Endometrium (tissue), 2 donors: ENCODE results near the gene JARID2.

Experiments used
- FAIRE-seq: peaks from 2 replicates; lab custom pipeline; 2012; peaks lifted over from hg19 to GRCh38; lab: Jason Lieb, UNC
- donor health status: control.
- donor health status: control.

The JARID2 gene

DNA sequence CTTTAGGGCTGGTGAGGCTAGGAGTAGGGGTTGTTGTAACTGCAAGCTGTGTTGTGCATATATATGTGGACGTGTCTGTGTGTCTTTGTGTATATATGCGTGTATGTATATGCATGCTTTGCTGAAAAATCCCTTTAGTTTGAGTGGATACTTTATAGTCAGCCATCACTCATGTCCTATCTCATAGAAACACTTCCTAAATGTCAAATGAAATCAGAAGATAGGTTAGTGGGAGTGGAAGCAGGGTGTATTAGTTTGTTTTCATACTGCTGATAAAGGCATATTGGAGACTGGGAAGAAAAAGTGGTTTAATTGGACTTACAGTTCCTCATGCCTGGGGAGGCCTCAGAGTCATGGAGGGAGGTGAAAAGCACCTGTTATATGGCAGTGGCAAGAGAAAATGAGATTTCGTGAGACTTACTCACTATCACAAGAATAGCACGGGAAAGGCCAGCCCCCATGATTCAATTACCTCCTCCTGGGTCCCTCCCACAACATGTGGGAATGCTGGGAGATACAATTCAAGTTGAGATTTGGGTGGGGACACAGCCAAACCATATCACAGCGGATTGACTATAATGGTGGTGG is 131.1 kb downstream of the JARID2 start:
- no peak for FAIRE-seq

GRCh38 chr6:15378272-15378671 is 132.4 kb downstream of the JARID2 start:
- FAIRE-seq = no peak

GRCh38 chr6:15378866-15379265 is 133.0 kb downstream of the JARID2 start:
- FAIRE-seq = no peak

- FAIRE-seq = no peak
These were observed 134.5 kb downstream of the JARID2 start for GRCh38 chr6:15380351-15380750.

DNA sequence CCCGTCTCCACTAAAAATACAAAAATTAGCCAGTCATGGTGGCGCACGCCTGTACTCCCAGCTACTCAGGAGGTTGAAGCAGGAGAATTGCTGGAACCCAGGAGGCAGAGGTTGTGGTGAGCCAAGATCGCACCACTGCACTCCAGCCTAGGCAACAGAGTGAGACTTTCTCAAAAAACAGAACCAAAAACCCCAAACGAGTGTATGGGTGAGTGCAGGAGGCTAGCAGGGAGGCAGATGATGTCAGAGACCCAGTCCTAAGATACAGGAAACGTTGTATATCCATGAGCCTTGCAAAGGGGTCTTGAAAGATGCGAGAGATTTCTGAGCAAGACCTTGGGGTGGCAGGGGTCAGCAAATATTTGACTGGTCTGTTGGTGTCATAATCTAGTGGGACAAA is 136.2 kb downstream of the JARID2 start:
- FAIRE-seq = no peak

DNA sequence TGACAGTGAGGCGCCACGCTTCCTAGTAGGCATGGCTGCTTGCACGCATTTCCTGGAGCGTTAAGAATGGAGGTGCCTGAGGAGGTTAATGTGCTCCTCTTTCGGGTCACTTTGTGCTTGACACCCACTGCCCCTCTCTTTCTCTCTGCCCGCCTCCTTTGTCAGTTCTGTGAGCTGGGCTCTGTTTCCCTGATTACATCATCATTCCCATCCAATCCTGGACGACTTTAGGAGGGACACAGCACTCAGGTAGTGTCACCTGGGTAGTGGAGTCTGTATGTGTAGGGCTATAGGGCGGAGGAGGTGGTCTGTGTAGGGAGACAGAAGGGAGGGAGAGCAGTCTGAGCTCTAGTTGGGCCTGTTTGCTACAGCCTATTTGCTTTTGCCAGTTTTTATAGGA is 136.8 kb downstream of the JARID2 start:
- no peak for FAIRE-seq

DNA sequence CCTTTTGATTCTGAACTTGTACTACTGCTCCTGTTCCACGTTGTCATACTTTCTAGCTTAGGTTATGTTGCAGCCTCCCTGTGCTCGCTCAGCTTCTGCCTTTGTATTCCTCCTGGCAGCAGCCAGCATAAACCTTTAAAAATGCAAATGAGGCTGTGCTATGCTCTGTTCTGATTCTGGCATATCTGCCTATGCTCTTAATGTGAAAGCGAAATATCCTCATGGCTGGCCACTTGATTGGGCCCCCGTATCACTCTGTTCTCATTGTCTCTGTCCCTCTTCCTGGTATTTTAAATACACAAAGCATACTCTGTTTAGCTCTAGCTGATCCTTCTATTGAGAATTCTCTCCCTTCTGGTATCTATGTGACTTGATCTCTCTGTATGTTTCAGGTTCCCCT is 139.0 kb downstream of the JARID2 start:
- no peak for FAIRE-seq

- FAIRE-seq = no peak
These were observed 139.7 kb downstream of the JARID2 start for GRCh38 chr6:15385521-15385920.

DNA sequence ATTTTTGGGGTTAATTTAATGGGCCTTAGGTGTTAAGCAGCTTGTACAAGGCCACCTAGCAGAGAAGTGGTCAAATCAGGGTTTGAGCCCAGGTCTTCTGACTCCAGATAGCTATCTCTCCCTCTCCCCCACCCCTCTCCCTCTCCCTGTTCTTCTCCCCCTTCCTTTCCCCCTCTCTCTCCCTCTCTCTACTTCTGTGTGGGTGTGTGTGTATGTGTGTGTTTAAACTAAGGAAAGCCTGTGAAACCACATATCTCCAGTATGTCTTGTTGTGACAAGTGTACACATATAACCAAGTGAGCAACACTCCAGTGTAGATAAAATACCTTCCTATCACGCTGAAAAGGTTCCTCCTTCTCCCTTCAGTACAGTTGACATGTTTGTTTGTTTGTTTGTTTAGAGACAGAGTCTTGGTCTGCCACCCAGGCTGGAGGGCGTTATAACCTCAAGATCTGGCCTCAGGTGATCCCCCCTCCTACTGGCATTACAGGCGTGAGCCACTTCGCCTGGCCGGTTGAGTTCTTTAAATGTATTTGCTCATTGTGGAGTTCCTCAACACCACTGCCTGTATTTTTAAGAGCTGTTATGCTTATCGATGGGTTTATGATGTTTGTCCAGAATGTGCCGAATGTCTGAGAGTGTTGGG is 140.4 kb downstream of the JARID2 start:
- FAIRE-seq = no peak

GRCh38 chr6:15386756-15387112 is 140.9 kb downstream of the JARID2 start:
- no peak for FAIRE-seq

DNA sequence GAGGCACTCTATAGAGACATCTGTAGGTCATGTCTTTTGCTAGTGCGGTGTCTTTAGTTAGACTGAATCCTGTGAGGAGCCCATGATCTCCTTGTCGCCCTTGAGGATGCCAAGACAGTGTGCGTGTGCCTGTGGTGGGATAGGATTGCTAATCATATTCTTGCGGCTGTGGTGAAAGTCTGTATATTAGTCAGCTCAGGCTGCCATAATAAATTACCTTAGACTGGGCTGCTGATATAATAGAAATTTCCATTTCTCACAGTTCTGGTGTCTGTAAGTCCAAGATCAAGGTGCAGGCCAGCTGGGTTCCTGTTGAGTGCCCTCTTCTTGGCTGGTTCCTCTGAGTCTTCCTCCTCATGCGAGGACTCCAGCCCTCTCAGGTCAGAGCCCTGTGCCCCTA is 141.2 kb downstream of the JARID2 start:
- FAIRE-seq = no peak

GRCh38 chr6:15389084-15389764 is 143.4 kb downstream of the JARID2 start:
- no peak for FAIRE-seq

GRCh38 chr6:15389765-15390723 is 144.2 kb downstream of the JARID2 start:
- FAIRE-seq = no peak

DNA sequence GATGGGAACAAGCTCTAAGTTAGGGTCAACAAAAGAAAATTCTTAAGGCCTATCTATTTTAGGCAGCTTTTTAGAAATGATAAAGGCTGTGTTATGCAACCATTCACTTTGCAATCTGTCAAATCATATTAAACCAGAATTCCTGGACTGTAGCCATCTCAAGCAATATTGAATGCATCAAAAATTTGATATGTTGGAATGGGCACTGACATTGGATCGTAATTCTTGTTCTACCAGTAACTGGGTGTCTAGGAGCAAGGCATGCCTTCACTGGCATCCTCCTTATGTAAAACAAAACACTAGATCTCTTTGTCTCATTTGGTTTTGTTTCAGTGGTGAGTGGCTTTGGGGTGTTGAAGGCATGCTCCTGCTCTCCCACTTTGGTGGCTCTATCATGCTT is 145.6 kb downstream of the JARID2 start:
- FAIRE-seq = no peak

- FAIRE-seq = no peak
These were observed 146.3 kb downstream of the JARID2 start for GRCh38 chr6:15392182-15392581.

- FAIRE-seq = no peak
These were observed 147.7 kb downstream of the JARID2 start for GRCh38 chr6:15393605-15394004.

DNA sequence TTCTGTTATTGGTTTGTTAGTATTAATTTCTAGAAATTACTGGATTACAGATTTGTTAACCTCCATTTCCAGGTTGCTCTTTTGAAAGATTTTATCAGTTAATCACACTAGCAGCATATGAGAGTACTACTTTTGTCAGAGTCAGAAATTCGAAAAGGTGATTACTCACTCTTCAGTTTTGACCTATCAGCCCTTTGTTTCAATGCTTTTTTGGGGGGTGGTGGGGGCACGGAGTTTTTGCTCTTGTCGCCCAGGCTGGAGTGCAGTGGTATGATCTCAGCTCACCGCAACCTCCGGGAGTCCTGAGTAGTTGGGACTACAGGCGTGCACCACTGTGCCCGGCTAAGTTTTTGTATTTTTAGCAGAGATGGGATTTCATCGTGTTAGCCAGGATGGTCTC is 149.2 kb downstream of the JARID2 start:
- FAIRE-seq = no peak

DNA sequence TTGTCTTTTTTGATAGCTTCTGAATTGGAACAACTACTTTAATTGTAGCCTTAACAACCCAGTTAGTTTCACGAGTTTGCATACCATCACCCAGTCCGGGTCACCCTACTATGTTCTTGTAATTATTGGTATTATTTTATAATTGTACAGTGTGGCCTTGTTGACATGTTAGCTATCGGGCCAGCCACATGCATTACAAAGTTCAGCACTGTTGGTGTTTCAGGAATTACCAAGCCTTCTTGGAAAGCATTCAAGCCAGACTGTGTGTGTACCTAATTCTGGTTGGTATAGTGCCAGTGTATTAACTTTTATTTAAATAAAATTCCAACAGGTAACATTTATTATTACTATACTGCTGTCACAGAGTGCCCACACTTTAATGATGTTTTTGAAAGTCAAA is 150.9 kb downstream of the JARID2 start:
- no peak for FAIRE-seq

DNA sequence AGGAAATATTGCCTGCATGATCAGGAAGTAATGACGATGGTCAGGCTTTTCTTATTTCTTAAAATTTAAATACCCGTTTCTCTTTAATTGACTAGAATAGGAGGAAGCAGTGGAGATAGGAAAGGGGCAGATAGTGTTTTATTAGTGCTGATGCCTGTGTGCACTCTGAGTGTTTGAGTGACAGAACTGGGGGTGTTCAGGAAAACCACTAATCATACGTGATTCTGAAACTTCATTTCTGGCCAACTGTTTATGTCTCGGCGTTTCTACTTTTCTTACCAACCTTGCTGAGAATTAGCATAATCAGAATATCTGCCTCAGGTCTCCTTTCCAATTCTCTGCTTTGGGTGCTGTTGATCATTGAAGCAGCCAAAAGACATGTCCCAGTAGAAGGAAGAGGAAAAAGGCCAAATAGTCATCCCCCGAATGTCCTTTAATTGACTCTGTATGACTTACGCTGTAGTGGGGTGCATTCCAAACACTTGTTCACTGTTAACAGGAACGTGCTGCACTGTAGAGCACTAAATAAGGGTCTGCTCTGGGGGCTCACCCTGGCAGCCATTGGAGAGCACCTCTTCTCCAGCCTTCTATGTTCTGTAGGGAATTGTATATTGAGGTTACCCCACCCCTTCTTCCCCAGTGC is 152.9 kb downstream of the JARID2 start:
- no peak for FAIRE-seq

GRCh38 chr6:15399641-15400470 is 154.0 kb downstream of the JARID2 start:
- FAIRE-seq = peak; percentile 8

GRCh38 chr6:15400572-15401004 is 154.7 kb downstream of the JARID2 start:
- no peak for FAIRE-seq
